GM23338 (cell line): Measurements from ENCODE around the gene CCDC73. TPM values are rescaled to one million over a fixed set of nuclear protein-coding genes. Genes with fewer than 3 reads are reported as not detected.

Experiments used
- CREB1 ChIP-seq: fragments of 250-450 bp; sonication (Bioruptor Pico); IDR thresholded peaks from 2 replicates; pipeline ENCODE4 v1.5.0; 2020; ENCODE audit warnings: low read depth, mild to moderate bottlenecking, moderate library complexity
- EZH2phosphoT487 ChIP-seq: fragments of 200-600 bp; sonication (generic); IDR thresholded peaks from one replicate; pipeline ENCODE4 v1.8.1; 2018; ENCODE audit warnings: antibody characterized with exemption; ENCODE audit not compliant: unreplicated experiment
- JUNB ChIP-seq: IDR thresholded peaks from one replicate; pipeline ENCODE4 v1.6.1; 2016; ENCODE audit warnings: antibody characterized with exemption; ENCODE audit not compliant: unreplicated experiment
- NANOG ChIP-seq: IDR thresholded peaks from 2 replicates; pipeline ENCODE4 v1.6.1; 2016; ENCODE audit warnings: antibody characterized with exemption, borderline replicate concordance
- STAT1 ChIP-seq: IDR thresholded peaks from one replicate; pipeline ENCODE4 v1.6.1; 2016; ENCODE audit warnings: antibody characterized with exemption; ENCODE audit not compliant: unreplicated experiment
- ZNF331 ChIP-seq: fragments of 250-450 bp; sonication (Bioruptor Pico); IDR thresholded peaks from 2 replicates; pipeline ENCODE4 v1.5.0; 2020; ENCODE audit warnings: low read depth, mild to moderate bottlenecking, moderate library complexity
- polyA plus RNA-seq: library from polyadenylated mRNA; unstranded; fragments of >200 nt; fragmentation: Nextera tagmentation; extraction: Ambion mirVana; gene quantifications from 2 replicates; pipeline ENCODE4 v1.2.1, GENCODE V29; 2016
- total RNA-seq: library from RNA; depleted of rRNA; stranded (reverse); fragments of >200 nt; shearing (Covaris generic); gene quantifications from 2 replicates; pipeline ENCODE4 v1.2.3, GENCODE V29; 2014
- TF ChIP-seq, protein P1 (sequence below): fragments of 250-450 bp; sonication (Bioruptor Pico); IDR thresholded peaks from 2 replicates; pipeline ENCODE4 v1.5.0; 2020; ENCODE audit warnings: mild to moderate bottlenecking, moderate library complexity
- TF ChIP-seq, protein P2 (sequence below), 2 experiments: fragments of 200-600 bp in 1 of 2; sonication (generic) in 1 of 2; conservative IDR thresholded peaks; 2 replicates each; pipeline versions ENCODE4 v1.5.1 to v1.6.1; 2016 to 2017; ENCODE audit warnings: antibody characterized with exemption in 2 of 2, low read depth in 2 of 2, mild to moderate bottlenecking in 2 of 2, moderate library complexity in 1 of 2
- TF ChIP-seq, protein P3 (sequence below): IDR thresholded peaks from one replicate; pipeline ENCODE4 v1.6.1; 2018; ENCODE audit warnings: antibody characterized with exemption; ENCODE audit not compliant: unreplicated experiment

The CCDC73 gene
- total and polyA plus RNA-seq, 2 experiments from 2014 or later, result 0.06 TPM; not detected in 1

DNA sequence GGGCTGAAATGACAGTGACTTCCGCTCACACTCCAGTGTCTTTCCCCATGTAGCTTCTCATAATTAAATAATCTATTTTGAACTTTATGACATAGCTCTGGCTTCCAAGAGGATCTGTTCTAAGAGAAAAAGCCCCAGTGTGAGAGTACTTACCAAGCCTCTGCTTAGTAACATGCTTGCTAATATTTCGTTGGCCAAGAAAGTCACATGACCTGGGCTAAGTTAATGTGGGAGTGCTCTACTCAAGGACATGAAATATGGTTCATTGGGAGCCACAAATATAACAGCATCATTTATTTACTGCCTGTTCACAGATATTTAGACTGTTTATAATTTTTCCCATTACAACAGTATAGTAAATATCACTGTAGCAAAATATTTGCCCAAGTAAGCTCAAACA, 42.5 kb downstream of the CCDC73 start (continued):
- TF ChIP-seq, protein P1, sequence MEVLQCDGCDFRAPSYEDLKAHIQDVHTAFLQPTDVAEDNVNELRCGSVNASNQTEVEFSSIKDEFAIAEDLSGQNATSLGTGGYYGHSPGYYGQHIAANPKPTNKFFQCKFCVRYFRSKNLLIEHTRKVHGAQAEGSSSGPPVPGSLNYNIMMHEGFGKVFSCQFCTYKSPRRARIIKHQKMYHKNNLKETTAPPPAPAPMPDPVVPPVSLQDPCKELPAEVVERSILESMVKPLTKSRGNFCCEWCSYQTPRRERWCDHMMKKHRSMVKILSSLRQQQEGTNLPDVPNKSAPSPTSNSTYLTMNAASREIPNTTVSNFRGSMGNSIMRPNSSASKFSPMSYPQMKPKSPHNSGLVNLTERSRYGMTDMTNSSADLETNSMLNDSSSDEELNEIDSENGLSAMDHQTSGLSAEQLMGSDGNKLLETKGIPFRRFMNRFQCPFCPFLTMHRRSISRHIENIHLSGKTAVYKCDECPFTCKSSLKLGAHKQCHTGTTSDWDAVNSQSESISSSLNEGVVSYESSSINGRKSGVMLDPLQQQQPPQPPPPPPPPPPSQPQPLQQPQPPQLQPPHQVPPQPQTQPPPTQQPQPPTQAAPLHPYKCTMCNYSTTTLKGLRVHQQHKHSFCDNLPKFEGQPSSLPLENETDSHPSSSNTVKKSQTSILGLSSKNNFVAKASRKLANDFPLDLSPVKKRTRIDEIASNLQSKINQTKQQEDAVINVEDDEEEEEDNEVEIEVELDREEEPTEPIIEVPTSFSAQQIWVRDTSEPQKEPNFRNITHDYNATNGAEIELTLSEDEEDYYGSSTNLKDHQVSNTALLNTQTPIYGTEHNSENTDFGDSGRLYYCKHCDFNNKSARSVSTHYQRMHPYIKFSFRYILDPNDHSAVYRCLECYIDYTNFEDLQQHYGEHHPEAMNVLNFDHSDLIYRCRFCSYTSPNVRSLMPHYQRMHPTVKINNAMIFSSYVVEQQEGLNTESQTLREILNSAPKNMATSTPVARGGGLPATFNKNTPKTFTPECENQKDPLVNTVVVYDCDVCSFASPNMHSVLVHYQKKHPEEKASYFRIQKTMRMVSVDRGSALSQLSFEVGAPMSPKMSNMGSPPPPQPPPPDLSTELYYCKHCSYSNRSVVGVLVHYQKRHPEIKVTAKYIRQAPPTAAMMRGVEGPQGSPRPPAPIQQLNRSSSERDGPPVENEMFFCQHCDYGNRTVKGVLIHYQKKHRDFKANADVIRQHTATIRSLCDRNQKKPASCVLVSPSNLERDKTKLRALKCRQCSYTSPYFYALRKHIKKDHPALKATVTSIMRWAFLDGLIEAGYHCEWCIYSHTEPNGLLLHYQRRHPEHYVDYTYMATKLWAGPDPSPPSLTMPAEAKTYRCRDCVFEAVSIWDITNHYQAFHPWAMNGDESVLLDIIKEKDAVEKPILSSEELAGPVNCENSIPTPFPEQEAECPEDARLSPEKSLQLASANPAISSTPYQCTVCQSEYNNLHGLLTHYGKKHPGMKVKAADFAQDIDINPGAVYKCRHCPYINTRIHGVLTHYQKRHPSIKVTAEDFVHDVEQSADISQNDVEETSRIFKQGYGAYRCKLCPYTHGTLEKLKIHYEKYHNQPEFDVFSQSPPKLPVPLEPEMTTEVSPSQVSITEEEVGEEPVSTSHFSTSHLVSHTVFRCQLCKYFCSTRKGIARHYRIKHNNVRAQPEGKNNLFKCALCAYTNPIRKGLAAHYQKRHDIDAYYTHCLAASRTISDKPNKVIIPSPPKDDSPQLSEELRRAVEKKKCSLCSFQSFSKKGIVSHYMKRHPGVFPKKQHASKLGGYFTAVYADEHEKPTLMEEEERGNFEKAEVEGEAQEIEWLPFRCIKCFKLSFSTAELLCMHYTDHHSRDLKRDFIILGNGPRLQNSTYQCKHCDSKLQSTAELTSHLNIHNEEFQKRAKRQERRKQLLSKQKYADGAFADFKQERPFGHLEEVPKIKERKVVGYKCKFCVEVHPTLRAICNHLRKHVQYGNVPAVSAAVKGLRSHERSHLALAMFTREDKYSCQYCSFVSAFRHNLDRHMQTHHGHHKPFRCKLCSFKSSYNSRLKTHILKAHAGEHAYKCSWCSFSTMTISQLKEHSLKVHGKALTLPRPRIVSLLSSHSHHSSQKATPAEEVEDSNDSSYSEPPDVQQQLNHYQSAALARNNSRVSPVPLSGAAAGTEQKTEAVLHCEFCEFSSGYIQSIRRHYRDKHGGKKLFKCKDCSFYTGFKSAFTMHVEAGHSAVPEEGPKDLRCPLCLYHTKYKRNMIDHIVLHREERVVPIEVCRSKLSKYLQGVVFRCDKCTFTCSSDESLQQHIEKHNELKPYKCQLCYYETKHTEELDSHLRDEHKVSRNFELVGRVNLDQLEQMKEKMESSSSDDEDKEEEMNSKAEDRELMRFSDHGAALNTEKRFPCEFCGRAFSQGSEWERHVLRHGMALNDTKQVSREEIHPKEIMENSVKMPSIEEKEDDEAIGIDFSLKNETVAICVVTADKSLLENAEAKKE (CRISPR knock-in tag), result no peak
- TF ChIP-seq JUNB (no peak), ZNF331 (CRISPR knock-in tag) (no peak), STAT1 (no peak), CREB1 (CRISPR knock-in tag) (no peak), NANOG (no peak), EZH2phosphoT487 (no peak)
- TF ChIP-seq, protein P2, sequence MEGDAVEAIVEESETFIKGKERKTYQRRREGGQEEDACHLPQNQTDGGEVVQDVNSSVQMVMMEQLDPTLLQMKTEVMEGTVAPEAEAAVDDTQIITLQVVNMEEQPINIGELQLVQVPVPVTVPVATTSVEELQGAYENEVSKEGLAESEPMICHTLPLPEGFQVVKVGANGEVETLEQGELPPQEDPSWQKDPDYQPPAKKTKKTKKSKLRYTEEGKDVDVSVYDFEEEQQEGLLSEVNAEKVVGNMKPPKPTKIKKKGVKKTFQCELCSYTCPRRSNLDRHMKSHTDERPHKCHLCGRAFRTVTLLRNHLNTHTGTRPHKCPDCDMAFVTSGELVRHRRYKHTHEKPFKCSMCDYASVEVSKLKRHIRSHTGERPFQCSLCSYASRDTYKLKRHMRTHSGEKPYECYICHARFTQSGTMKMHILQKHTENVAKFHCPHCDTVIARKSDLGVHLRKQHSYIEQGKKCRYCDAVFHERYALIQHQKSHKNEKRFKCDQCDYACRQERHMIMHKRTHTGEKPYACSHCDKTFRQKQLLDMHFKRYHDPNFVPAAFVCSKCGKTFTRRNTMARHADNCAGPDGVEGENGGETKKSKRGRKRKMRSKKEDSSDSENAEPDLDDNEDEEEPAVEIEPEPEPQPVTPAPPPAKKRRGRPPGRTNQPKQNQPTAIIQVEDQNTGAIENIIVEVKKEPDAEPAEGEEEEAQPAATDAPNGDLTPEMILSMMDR (conservative IDR thresholded peaks at IDR 0.05; ENCODE audit: low read depth in 2 of 2), result no peak
- TF ChIP-seq, protein P3, sequence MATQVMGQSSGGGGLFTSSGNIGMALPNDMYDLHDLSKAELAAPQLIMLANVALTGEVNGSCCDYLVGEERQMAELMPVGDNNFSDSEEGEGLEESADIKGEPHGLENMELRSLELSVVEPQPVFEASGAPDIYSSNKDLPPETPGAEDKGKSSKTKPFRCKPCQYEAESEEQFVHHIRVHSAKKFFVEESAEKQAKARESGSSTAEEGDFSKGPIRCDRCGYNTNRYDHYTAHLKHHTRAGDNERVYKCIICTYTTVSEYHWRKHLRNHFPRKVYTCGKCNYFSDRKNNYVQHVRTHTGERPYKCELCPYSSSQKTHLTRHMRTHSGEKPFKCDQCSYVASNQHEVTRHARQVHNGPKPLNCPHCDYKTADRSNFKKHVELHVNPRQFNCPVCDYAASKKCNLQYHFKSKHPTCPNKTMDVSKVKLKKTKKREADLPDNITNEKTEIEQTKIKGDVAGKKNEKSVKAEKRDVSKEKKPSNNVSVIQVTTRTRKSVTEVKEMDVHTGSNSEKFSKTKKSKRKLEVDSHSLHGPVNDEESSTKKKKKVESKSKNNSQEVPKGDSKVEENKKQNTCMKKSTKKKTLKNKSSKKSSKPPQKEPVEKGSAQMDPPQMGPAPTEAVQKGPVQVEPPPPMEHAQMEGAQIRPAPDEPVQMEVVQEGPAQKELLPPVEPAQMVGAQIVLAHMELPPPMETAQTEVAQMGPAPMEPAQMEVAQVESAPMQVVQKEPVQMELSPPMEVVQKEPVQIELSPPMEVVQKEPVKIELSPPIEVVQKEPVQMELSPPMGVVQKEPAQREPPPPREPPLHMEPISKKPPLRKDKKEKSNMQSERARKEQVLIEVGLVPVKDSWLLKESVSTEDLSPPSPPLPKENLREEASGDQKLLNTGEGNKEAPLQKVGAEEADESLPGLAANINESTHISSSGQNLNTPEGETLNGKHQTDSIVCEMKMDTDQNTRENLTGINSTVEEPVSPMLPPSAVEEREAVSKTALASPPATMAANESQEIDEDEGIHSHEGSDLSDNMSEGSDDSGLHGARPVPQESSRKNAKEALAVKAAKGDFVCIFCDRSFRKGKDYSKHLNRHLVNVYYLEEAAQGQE, result no peak
